H1 (cell line): ENCODE measurements around the gene ZNF546. TPM values are rescaled to one million over a fixed set of nuclear protein-coding genes. Genes with fewer than 3 reads are reported as not detected.

Experiments used
- CTCF ChIA-PET: fragments of 300-600 bp; sonication (Branson Sonifier 250); formaldehyde crosslinking; loops from one replicate; lab custom pipeline; 2021; ENCODE audit not compliant: partially characterized antibody; lab: Charles Lee
- POLR2A ChIA-PET: fragments of 300-600 bp; sonication (Branson Sonifier 250); formaldehyde crosslinking; loops from one replicate; lab custom pipeline; 2021; ENCODE audit warnings: inconsistent platforms; ENCODE audit not compliant: partially characterized antibody; lab: Charles Lee
- DNase-seq, 2 experiments: peaks; one replicate each; pipeline versions ENCODE4 v3.0.0 to v3.0.0-alpha.2; 2010 to 2022; ENCODE audit warnings: low spot score in 2 of 2, low read depth in 1 of 2, mixed read lengths in 1 of 2
- FAIRE-seq: peaks from 2 replicates; lab custom pipeline; 2011; peaks lifted over from hg19 to GRCh38; lab: Jason Lieb, UNC
- H2AFZ ChIP-seq: 2 replicates; pipeline ENCODE4 v1.8.1; 2012; ENCODE audit warnings: low read length, inconsistent platforms
- H2AK5ac ChIP-seq: 2 replicates; pipeline ENCODE4 v1.6.1; 2013; ENCODE audit warnings: low read depth, low read length
- H2BK120ac ChIP-seq: replicated peaks from 2 replicates; pipeline ENCODE3; 2013; ENCODE audit warnings: low read depth, low read length, inconsistent platforms
- H2BK12ac ChIP-seq: 2 replicates; pipeline ENCODE4 v1.6.1; 2013; ENCODE audit warnings: low read depth, low read length
- H2BK15ac ChIP-seq: 2 replicates; pipeline ENCODE4 v1.6.1; 2013; ENCODE audit warnings: low read length
- H2BK20ac ChIP-seq: 2 replicates; pipeline ENCODE4 v1.6.1; 2013; ENCODE audit warnings: low read length
- H2BK5ac ChIP-seq: 2 replicates; pipeline ENCODE4 v1.6.1; 2013; ENCODE audit warnings: low read depth, low read length
- H3K14ac ChIP-seq: 2 replicates; pipeline ENCODE4 v1.6.1; 2013; ENCODE audit warnings: inconsistent platforms; ENCODE audit not compliant: insufficient read length
- H3K18ac ChIP-seq: 2 replicates; pipeline ENCODE4 v1.6.1; 2013; ENCODE audit warnings: low read length; ENCODE audit errors: extremely low read depth
- H3K23ac ChIP-seq: 2 replicates; pipeline ENCODE4 v1.6.1; 2013; ENCODE audit warnings: inconsistent platforms; ENCODE audit not compliant: insufficient read length
- H3K23me2 ChIP-seq: 2 replicates; pipeline ENCODE4 v1.6.1; 2013; ENCODE audit warnings: low read depth, low read length
- H3K27ac ChIP-seq: 2 replicates; pipeline ENCODE4 v1.6.1; 2011; ENCODE audit warnings: low read depth, low read length, inconsistent platforms
- H3K27me3 ChIP-seq, 4 experiments: replicated peaks in 1 of 4; 1 replicate in 1 of 4; 2 replicates in 3 of 4; pipeline versions ENCODE4 v1.6.1 to v1.8.1; 2011 to 2013; ENCODE audit warnings: low read length in 3 of 4, mild to moderate bottlenecking in 3 of 4, inconsistent platforms in 2 of 4, mixed read lengths in 2 of 4, moderate library complexity in 1 of 4; ENCODE audit not compliant: control insufficient read depth in 3 of 4, insufficient read depth in 3 of 4; ENCODE audit errors: extremely low read depth in 1 of 4
- H3K36me3 ChIP-seq, 4 experiments: 2 replicates each; pipeline versions ENCODE4 v1.6.1 to v1.8.1; 2011 to 2013; ENCODE audit warnings: mild to moderate bottlenecking in 4 of 4, low read length in 3 of 4, moderate library complexity in 2 of 4, control low read depth in 1 of 4, inconsistent platforms in 1 of 4; ENCODE audit not compliant: insufficient read depth in 4 of 4, control insufficient read depth in 2 of 4
- H3K4ac ChIP-seq: replicated peaks from 2 replicates; pipeline ENCODE3; 2013; ENCODE audit warnings: low read length, low read depth, mixed read lengths, inconsistent platforms; ENCODE audit not compliant: insufficient read length
- H3K4me1 ChIP-seq, 4 experiments: replicated peaks in 1 of 4; 1 replicate in 1 of 4; 2 replicates in 3 of 4; pipeline versions ENCODE4 v1.6.1 to v1.8.1; 2011 to 2013; ENCODE audit warnings: low read length in 3 of 4, inconsistent platforms in 2 of 4, mixed read lengths in 1 of 4; ENCODE audit not compliant: insufficient read depth in 4 of 4, control insufficient read depth in 3 of 4
- H3K4me2 ChIP-seq, 2 experiments: 2 replicates each; pipeline versions ENCODE4 v1.6.1 to v1.8.1; 2011 to 2013; ENCODE audit warnings: low read depth in 2 of 2, low read length in 2 of 2, control low read depth in 1 of 2, inconsistent platforms in 1 of 2, mild to moderate bottlenecking in 1 of 2; ENCODE audit not compliant: insufficient read depth in 1 of 2
- H3K4me3 ChIP-seq, 4 experiments: fragments of 200-600, 300-600 bp in 1 of 4; sonication (generic), shearing (Covaris generic), sonication (Bioruptor Twin) in 1 of 4; 2 replicates each; pipeline versions ENCODE4 v1.5.1 to v1.8.1; 2011 to 2016; ENCODE audit warnings: low read length in 4 of 4, low read depth in 3 of 4, control low read depth in 2 of 4, inconsistent platforms in 2 of 4, mild to moderate bottlenecking in 2 of 4, mixed read lengths in 1 of 4, moderate library complexity in 1 of 4; ENCODE audit not compliant: insufficient read depth in 2 of 4; ENCODE audit errors: extremely low read depth in 1 of 4
- H3K56ac ChIP-seq: replicated peaks from 2 replicates; pipeline ENCODE3; 2013; ENCODE audit warnings: low read depth, mild to moderate bottlenecking, mixed read lengths, low read length, inconsistent platforms; ENCODE audit not compliant: insufficient read length
- H3K79me1 ChIP-seq: 2 replicates; pipeline ENCODE4 v1.6.1; 2013; ENCODE audit warnings: low read depth, low read length, control low read depth
- H3K79me2 ChIP-seq, 2 experiments: 2 replicates each; pipeline versions ENCODE4 v1.6.1 to v1.8.1; 2012 to 2013; ENCODE audit warnings: low read length in 2 of 2, mild to moderate bottlenecking in 2 of 2, inconsistent platforms in 1 of 2; ENCODE audit not compliant: insufficient read depth in 2 of 2, control insufficient read depth in 1 of 2
- H3K9ac ChIP-seq, 4 experiments: replicated peaks in 1 of 4; 1 replicate in 1 of 4; 2 replicates in 3 of 4; pipeline versions ENCODE4 v1.6.1 to v1.8.1; 2011 to 2013; ENCODE audit warnings: low read depth in 3 of 4, low read length in 3 of 4, control low read depth in 2 of 4, mild to moderate bottlenecking in 2 of 4, moderate library complexity in 2 of 4, inconsistent platforms in 1 of 4; ENCODE audit errors: extremely low read depth in 1 of 4
- H3K9me3 ChIP-seq, 2 experiments: 2 replicates each; pipeline versions ENCODE4 v1.6.1 to v1.8.1; 2012 to 2013; ENCODE audit warnings: mild to moderate bottlenecking in 2 of 2, moderate library complexity in 2 of 2, control low read depth in 1 of 2, inconsistent platforms in 1 of 2, low read depth in 1 of 2, low read length in 1 of 2, mixed read lengths in 1 of 2; ENCODE audit not compliant: insufficient read depth in 2 of 2
- H4K20me1 ChIP-seq, 2 experiments: replicated peaks in 1 of 2; 2 replicates each; pipeline versions ENCODE3 to v1.8.1; 2011 to 2013; ENCODE audit warnings: inconsistent platforms in 2 of 2, low read length in 2 of 2, mild to moderate bottlenecking in 1 of 2; ENCODE audit not compliant: insufficient read depth in 2 of 2, control insufficient read depth in 1 of 2
- H4K5ac ChIP-seq: 2 replicates; pipeline ENCODE4 v1.6.1; 2013; ENCODE audit warnings: low read length, low read depth, mixed read lengths, inconsistent platforms; ENCODE audit not compliant: insufficient read length
- H4K8ac ChIP-seq: 2 replicates; pipeline ENCODE4 v1.8.0; 2013; ENCODE audit warnings: mild to moderate bottlenecking, moderate library complexity, low read length, inconsistent platforms; ENCODE audit not compliant: insufficient read depth; ENCODE audit errors: extremely low read depth
- H4K91ac ChIP-seq: replicated peaks from 2 replicates; pipeline ENCODE3; 2013; ENCODE audit warnings: low read length, mixed read lengths, inconsistent platforms; ENCODE audit not compliant: insufficient read length
- CREB1 ChIP-seq: IDR thresholded peaks from 2 replicates; pipeline ENCODE4 v1.6.1; 2012; ENCODE audit warnings: inconsistent platforms
- SIX5 ChIP-seq: IDR thresholded peaks from 2 replicates; pipeline ENCODE4 v1.6.1; 2011; ENCODE audit warnings: mild to moderate bottlenecking, low read depth, low read length
- SUZ12 ChIP-seq: fragments of 200-600 bp; sonication (generic); IDR thresholded peaks from 2 replicates; pipeline ENCODE4 v1.6.1; 2012; ENCODE audit warnings: mild to moderate bottlenecking, inconsistent platforms, low read length, moderate library complexity, mixed read lengths
- YY1 ChIP-seq: IDR thresholded peaks from 2 replicates; pipeline ENCODE4 v1.6.1; 2011; ENCODE audit warnings: low read depth, mild to moderate bottlenecking, low read length
- WGBS, 2 experiments: shearing (Covaris generic) in 1 of 2; methylation state at CpG; one replicate each; pipeline versions ENCODE4 v1.1.6 to v1.1.7; 2013 to 2015; ENCODE audit warnings: low lambda C conversion rate in 2 of 2, mixed read lengths in 2 of 2, inconsistent platforms in 1 of 2, low coverage in 1 of 2, missing lambda C conversion rate in 1 of 2; ENCODE audit not compliant: insufficient replicate concordance in 2 of 2, insufficient coverage in 1 of 2, insufficient read length in 1 of 2; ENCODE audit errors: extremely low coverage in 1 of 2, missing lambda C conversion rate in 1 of 2; 5-methylcytosine and 5-hydroxymethylcytosine counted together
- polyA plus RNA-seq, 7 experiments: library from polyadenylated mRNA; depleted of rRNA in 3 of 7; stranded (reverse) in 5 of 7; unstranded in 2 of 7; fragments of >200 nt in 5 of 7; fragments of 200-250 nt in 2 of 7; gene quantifications; 1 replicate in 5 of 7; 2 replicates in 1 of 7; 4 replicates in 1 of 7; pipeline versions ENCODE4 v1.2.1 to v1.2.3, GENCODE V29; 2011 to 2013; ENCODE audit warnings: missing spikeins in 2 of 7, mixed read lengths in 2 of 7
- total RNA-seq: library from RNA; stranded (reverse); fragmentation: NEBNext Ultra II Directional; extraction: Animal tissue kit (Norgen Biotek cat#: 25700); gene quantifications from 2 replicates; pipeline ENCODE4 v1.2.1, GENCODE V29; 2021

ZNF546 gene
- total and polyA plus RNA-seq, 2 of the 8 experiments (the other 6 are each of a cell fraction or from before 2014, with no cell fraction given), result 0.21 to 1.1 TPM

DNA sequence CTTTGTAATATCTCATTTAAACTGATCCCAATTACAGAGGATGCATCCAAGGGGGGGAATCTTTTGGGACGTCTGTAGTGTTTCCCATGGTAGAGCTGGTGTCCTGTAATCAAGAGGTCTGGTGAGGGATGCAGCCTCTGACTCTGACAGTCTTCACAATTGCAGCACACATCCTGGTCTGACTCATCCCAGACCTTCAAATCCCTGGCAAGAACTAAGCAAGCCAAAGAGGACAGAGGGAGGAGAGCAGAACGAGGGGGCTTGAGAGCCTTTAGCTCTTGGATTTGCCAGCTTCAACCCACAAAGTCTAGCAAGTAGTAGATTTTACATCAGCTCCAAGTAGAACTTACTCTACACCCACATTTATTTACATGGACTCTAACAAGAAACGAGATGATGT, 45.2 kb upstream of the ZNF546 start:
- H3K14ac ChIP-seq, result no peak overlapping the region
- no peak overlapping the region for H2BK120ac ChIP-seq
- no peak overlapping the region for H3K4ac ChIP-seq
- H3K27ac ChIP-seq, result no peak overlapping the region
- ChIA-PET CTCF (no interaction called here), POLR2A (interaction anchor here (1.1 kb wide), 1 partner anchor 12 kb away, joined by 3 read pairs; no protein-coding TSS in a partner anchor)
- no peaks in the 10 kb centered on the region for H3K9me3 ChIP-seq
- H3K23ac ChIP-seq, result no peak overlapping the region
- no peak overlapping the region for H2BK15ac ChIP-seq
- H4K5ac ChIP-seq, result no peak overlapping the region
- H3K79me2 ChIP-seq, result no peaks in the 10 kb centered on the region
- no peak overlapping the region for H4K91ac ChIP-seq
- H3K4me2 ChIP-seq, result no peak overlapping the region
- DNase-seq (no peak), FAIRE-seq (no peak)
- no peak overlapping the region for H2AK5ac ChIP-seq
- H3K9ac ChIP-seq, result no peak overlapping the region
- H4K20me1 ChIP-seq, result no peaks in the 10 kb centered on the region
- H3K4me1 ChIP-seq, result no peaks in the 10 kb centered on the region
- H3K27me3 ChIP-seq, result no peaks in the 10 kb centered on the region
- H2BK20ac ChIP-seq, result no peak overlapping the region
- no peaks in the 10 kb centered on the region for H3K23me2 ChIP-seq
- H3K18ac ChIP-seq, result no peak overlapping the region
- no peak overlapping the region for H2BK12ac ChIP-seq
- no peak overlapping the region for H3K4me3 ChIP-seq
- no peak overlapping the region for H3K56ac ChIP-seq
- H2AFZ ChIP-seq, result no peak overlapping the region
- no peaks in the 10 kb centered on the region for H3K36me3 ChIP-seq
- WGBS, 2 experiments, result 88% methylated on average over 3 of the region's 3 CpGs; no CpG with 5 or more reads in 1 of the 2 experiments
- H4K8ac ChIP-seq, result no peak overlapping the region
- no peak overlapping the region for H2BK5ac ChIP-seq
- H3K79me1 ChIP-seq, result no peaks in the 10 kb centered on the region
- no peak for TF ChIP-seq YY1
- TF ChIP-seq CREB1, result no peak
- no peak for TF ChIP-seq SUZ12
- TF ChIP-seq SIX5, result no peak
